ENCODE data around the gene SUCLA2.
"Not testable (repeated sequence)": the region's sequence is repeated elsewhere in the genome, so short reads cannot be mapped to it uniquely, and the experiment has no call there.

SUCLA2 gene

DNA sequence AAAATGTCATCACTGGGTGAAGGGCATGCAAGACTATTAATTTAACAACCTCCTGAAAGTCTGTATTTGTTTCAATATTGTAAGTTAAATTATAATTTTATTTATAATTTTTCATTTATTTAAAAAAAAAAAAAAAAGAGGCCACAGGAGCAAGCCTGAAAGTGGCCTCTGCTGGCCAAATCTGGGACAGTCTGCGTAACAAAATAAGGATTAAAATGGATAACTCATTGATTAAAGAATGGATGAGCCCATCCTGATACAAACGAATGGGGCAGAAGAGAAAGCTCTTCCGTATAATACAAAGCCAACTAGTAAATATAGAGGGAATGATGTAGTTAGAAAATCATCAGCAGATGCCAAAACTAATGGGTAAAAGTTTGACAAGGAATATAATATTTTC, 36.2 kb downstream of the SUCLA2 start:
- TF ChIP-seq, protein P1, sequence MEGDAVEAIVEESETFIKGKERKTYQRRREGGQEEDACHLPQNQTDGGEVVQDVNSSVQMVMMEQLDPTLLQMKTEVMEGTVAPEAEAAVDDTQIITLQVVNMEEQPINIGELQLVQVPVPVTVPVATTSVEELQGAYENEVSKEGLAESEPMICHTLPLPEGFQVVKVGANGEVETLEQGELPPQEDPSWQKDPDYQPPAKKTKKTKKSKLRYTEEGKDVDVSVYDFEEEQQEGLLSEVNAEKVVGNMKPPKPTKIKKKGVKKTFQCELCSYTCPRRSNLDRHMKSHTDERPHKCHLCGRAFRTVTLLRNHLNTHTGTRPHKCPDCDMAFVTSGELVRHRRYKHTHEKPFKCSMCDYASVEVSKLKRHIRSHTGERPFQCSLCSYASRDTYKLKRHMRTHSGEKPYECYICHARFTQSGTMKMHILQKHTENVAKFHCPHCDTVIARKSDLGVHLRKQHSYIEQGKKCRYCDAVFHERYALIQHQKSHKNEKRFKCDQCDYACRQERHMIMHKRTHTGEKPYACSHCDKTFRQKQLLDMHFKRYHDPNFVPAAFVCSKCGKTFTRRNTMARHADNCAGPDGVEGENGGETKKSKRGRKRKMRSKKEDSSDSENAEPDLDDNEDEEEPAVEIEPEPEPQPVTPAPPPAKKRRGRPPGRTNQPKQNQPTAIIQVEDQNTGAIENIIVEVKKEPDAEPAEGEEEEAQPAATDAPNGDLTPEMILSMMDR (conservative IDR thresholded peaks at IDR 0.05; ENCODE audit: low read depth, low read length), result peak; percentile 56
- H3K4me3 ChIP-seq (ENCODE audit: low read depth, low read length), result no peak overlapping the region
- peak; percentile 18 for DNase-seq (ENCODE audit: low read depth)

DNA sequence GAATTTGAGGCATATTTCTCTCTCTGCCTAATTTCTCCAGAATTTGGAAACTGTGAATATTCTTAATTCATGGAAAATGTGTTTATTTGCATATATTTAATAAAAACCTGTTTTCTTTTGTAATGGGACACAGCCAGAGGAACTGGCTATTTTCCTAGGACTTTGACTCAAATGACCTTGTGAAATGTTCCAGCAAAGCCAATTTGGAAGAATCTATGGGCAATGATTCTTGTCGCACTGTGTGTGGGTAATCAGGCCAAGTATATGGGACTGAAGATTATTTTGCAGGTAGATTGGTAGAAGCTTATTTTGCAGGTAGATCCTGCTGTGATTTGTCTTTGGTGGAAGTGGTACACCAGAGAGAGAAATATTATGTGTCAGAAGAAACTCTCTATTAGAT, 38.8 kb downstream of the SUCLA2 start:
- TF ChIP-seq, protein P1 (conservative IDR thresholded peaks at IDR 0.05; ENCODE audit: low read depth, low read length), result no peak
- DNase-seq (ENCODE audit: low read depth), result no peak
- no peak overlapping the region for H3K4me3 ChIP-seq (ENCODE audit: low read depth, low read length)

DNA sequence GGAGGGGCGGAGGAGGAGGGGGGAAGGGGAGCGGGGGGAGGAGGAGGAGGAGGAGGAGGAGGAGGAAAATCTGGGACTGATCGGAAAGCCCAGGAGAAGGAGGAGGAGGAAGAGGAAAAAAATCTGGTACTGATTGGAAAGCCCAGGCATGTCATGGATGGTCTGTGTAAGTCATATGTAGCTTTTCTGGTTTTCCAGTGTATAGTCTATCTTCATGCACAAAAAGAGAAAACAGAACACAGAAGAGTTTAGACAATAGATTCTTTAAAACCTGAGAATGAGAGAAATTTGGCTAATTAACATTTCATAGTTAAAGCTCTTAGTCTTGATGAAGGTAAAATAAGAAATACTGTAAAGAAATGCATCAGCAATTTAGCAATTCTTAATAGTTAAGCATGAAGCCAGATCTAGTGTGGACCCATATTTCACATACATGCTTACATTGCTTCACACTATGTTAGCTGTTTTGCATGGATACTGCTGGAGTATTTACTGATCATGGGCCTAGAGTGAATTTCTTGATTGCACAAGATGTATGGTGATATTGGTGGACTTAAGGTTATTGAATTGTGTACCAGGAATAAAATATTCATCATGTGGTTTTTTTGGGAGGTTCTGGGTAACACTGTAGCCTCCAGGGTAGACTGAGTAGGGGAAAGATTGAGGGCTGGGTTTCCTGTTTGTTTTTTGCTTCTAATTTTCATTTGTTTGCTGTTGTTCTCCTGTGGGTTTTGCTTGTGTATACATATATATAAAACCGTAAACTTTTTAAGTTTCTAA, 41.4 kb downstream of the SUCLA2 start:
- no peak overlapping the region for H3K4me3 ChIP-seq (ENCODE audit: low read depth, low read length)
- TF ChIP-seq, protein P1 (conservative IDR thresholded peaks at IDR 0.05; ENCODE audit: low read depth, low read length), result no peak
- no peak for DNase-seq (ENCODE audit: low read depth)

DNA sequence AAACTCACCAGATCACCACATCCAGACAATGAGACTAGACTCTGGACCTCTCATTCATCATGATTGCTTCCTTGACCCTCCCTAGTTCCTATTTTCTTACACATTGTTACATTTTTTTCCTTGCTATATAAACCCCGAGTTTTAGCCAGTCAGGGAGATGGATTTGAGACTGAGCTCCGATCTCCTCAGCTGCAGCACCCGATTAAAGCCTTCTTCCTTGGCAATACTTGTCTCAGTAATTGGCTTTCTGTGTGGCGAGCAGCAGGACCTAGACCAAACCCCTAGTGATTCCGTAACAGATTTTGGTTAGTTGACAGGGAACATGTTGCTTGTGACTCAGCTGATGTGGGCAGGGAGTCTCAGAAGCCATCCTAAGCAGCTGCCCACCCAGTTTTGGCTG, 44.0 kb downstream of the SUCLA2 start:
- DNase-seq (ENCODE audit: low read depth), result no peak
- no peak overlapping the region for H3K4me3 ChIP-seq (ENCODE audit: low read depth, low read length)
- TF ChIP-seq, protein P1 (conservative IDR thresholded peaks at IDR 0.05; ENCODE audit: low read depth, low read length), result no peak

DNA sequence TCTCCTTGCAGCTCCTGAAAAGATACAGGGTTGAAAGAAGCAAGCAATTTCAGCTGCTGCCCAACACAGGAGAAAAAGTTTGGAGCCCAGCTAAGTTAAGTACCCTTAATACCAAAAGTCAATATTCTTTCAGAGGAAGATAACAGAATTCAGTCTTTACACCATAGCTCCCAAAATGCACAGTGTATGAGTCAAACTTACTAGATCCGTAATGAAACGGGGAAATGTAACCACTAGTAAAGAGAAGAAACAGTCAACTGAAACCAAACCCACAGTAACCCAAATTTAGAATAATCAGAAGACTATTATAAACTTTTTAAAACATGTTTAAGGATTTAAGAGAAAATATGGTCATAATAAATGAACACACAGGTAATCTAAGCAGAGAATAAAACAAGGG, 45.2 kb downstream of the SUCLA2 start:
- TF ChIP-seq, protein P1 (conservative IDR thresholded peaks at IDR 0.05; ENCODE audit: low read depth, low read length), result no peak
- no peak for DNase-seq (ENCODE audit: low read depth)
- H3K4me3 ChIP-seq (ENCODE audit: low read depth, low read length), result no peak overlapping the region

DNA sequence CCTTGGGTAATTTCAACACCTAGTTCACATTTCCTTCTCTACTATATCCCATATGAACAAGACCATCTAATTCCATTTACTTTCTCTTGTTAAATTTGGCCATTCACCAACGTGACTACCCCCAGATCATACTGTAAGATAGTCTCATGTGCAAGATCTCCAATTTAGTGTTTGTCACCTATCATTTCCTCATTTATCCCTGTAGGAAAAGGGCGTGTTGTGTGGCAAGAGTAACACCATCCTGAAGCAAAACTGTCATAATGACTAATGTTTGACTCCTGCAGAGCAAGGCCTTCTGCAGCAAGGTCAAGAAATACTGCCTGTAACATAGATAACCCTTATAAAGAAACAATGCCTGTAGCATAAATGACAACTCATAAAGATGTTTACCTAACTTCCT, 51.3 kb downstream of the SUCLA2 start:
- TF ChIP-seq, protein P1 (conservative IDR thresholded peaks at IDR 0.05; ENCODE audit: low read depth, low read length), result no peak
- H3K4me3 ChIP-seq (ENCODE audit: low read depth, low read length), result no peak overlapping the region
- DNase-seq (ENCODE audit: low read depth), result no peak

DNA sequence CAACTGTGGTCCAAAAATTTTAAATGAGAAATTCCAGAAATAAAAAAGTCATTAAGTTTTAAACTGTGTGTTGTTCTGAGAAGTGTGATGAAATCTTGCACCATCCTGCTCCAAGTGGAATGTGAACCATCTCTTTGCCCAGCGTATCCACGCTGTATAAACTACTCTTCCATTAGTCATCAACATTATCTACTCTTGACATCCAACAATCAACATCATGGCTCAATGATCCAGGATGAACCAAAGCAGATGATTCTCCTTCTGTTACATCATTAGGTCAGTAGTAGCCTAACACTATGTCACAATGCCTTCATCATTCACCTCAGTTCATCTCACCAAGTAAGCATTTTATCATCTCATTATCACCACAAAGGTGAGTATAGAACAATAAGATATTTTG, 55.3 kb downstream of the SUCLA2 start:
- no peak overlapping the region for H3K4me3 ChIP-seq (ENCODE audit: low read depth, low read length)
- TF ChIP-seq, protein P1 (conservative IDR thresholded peaks at IDR 0.05; ENCODE audit: low read depth, low read length), result no peak
- peak; percentile 92 for DNase-seq (ENCODE audit: low read depth)

DNA sequence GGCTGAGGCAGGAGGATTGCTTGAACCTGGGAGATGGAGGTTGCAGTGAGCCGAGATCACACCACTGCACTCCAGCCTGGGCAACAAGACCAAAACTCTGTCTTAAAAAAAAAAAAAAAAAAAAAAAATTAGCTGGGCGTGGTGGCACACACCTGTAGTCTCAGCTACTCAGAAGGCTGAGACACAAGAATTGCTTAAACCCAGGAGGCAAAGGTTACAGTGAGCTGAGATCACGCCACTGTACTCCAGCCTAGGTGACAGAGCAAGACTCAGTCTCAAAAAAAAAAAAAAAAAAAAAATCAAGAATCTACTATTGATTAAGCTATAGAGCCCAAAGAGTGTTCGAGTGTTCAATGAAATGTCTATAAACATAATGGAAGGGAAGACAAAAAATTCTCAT, 55.9 kb downstream of the SUCLA2 start:
- not testable (repeated sequence) for DNase-seq (ENCODE audit: low read depth); H3K4me3 ChIP-seq (ENCODE audit: low read depth, low read length)

Measured in choroid plexus epithelial cell (primary cell).